Loucy (cell line): ENCODE results near the gene SLIT1.

Experiments used
- H2AFZ ChIP-seq: fragments of 200-600 bp; sonication (generic); 2 replicates; pipeline ENCODE4 v1.6.0; 2016; ENCODE audit warnings: antibody characterized with exemption, mild to moderate bottlenecking, low read length, moderate library complexity
- H3F3A ChIP-seq: fragments of 200-600 bp; 2 replicates; pipeline ENCODE4 v1.6.0; 2016; ENCODE audit warnings: antibody characterized with exemption, low read depth, mild to moderate bottlenecking
- H3K27me3 ChIP-seq: fragments of 200-600 bp; sonication (generic); 2 replicates; pipeline ENCODE4 v1.6.1; 2014; ENCODE audit warnings: low read length, mild to moderate bottlenecking; ENCODE audit not compliant: insufficient read depth, poor library complexity, severe bottlenecking
- H3K36me3 ChIP-seq: fragments of 200-600 bp; sonication (generic); 2 replicates; pipeline ENCODE4 v1.6.1; 2016; ENCODE audit warnings: low read length; ENCODE audit not compliant: insufficient read depth
- H3K4me1 ChIP-seq: fragments of 200-600 bp; sonication (generic); 2 replicates; pipeline ENCODE4 v1.5.1; 2014; ENCODE audit warnings: low read length, mild to moderate bottlenecking; ENCODE audit not compliant: insufficient read depth, poor library complexity, severe bottlenecking
- H3K4me2 ChIP-seq: fragments of 200-600 bp; sonication (generic); 2 replicates; pipeline ENCODE4 v1.6.0; 2014; ENCODE audit warnings: antibody characterized with exemption, low read length, low read depth, mild to moderate bottlenecking; ENCODE audit not compliant: poor library complexity, severe bottlenecking
- H3K4me3 ChIP-seq: fragments of 200-600 bp; sonication (generic); 2 replicates; pipeline ENCODE4 v1.5.1; 2014; ENCODE audit warnings: low read length, mild to moderate bottlenecking, mixed read lengths; ENCODE audit not compliant: poor library complexity, severe bottlenecking
- H3K79me2 ChIP-seq: fragments of 200-600 bp; sonication (generic); 2 replicates; pipeline ENCODE4 v1.6.1; 2014; ENCODE audit warnings: low read length; ENCODE audit not compliant: insufficient read depth
- H3K9ac ChIP-seq: fragments of 200-600 bp; sonication (generic); 2 replicates; pipeline ENCODE4 v1.6.0; 2014; ENCODE audit warnings: mild to moderate bottlenecking, low read depth, low read length, moderate library complexity; ENCODE audit not compliant: poor library complexity, severe bottlenecking
- H3K9me2 ChIP-seq: fragments of 200-600 bp; sonication (generic); replicated peaks from 2 replicates; pipeline ENCODE4 v1.6.1; 2016; ENCODE audit warnings: low read depth, low read length, mixed read lengths
- H3K9me3 ChIP-seq: fragments of 200-600 bp; sonication (generic); 2 replicates; pipeline ENCODE4 v1.6.1; 2014; ENCODE audit warnings: mild to moderate bottlenecking, antibody characterized with exemption, low read length, low read depth; ENCODE audit not compliant: insufficient read depth
- H4K20me1 ChIP-seq: fragments of 200-600 bp; sonication (generic); 2 replicates; pipeline ENCODE4 v1.6.0; 2014; ENCODE audit warnings: antibody characterized with exemption, low read length, mild to moderate bottlenecking; ENCODE audit not compliant: insufficient read depth, poor library complexity, severe bottlenecking
- CTCF ChIP-seq: fragments of 200-600 bp; sonication (generic); conservative IDR thresholded peaks from 2 replicates; pipeline ENCODE4 v1.5.1; 2014; ENCODE audit warnings: mild to moderate bottlenecking, antibody characterized with exemption, low read length
- EZH2phosphoT487 ChIP-seq: fragments of 200-600 bp; IDR thresholded peaks from 2 replicates; pipeline ENCODE4 v1.6.1; 2018; ENCODE audit warnings: antibody characterized with exemption, mild to moderate bottlenecking, moderate library complexity, borderline replicate concordance

Gene SLIT1

GRCh38 chr10:97065128-97065527 lies 120.6 kb downstream of the SLIT1 start:
- Histone ChIP-seq H3K4me1 (peaks cover 3% of the 10 kb centered on the region), H3K9ac (no peak overlapping the region), H2AFZ (no peak overlapping the region), H4K20me1 (no peaks in the 10 kb centered on the region), H3K79me2 (no peaks in the 10 kb centered on the region), H3K4me2 (no peak overlapping the region), H3K9me3 (no peaks in the 10 kb centered on the region; the same call in 1 of the 2 replicates), H3K36me3 (no peaks in the 10 kb centered on the region), H3K4me3 (no peak overlapping the region), H3F3A (no peaks in the 10 kb centered on the region), H3K9me2 (no peaks in the 10 kb centered on the region), H3K27me3 (no peaks in the 10 kb centered on the region)
- TF ChIP-seq EZH2phosphoT487: no peak
- no peak for TF ChIP-seq CTCF

- Histone ChIP-seq H3K27me3 (no peaks in the 10 kb centered on the region), H3K36me3 (no peaks in the 10 kb centered on the region), H4K20me1 (no peaks in the 10 kb centered on the region), H2AFZ (no peak overlapping the region), H3K79me2 (no peaks in the 10 kb centered on the region), H3K4me3 (no peak overlapping the region), H3K9me3 (no peaks in the 10 kb centered on the region), H3K9ac (no peak overlapping the region), H3F3A (no peaks in the 10 kb centered on the region), H3K4me1 (no peaks in the 10 kb centered on the region), H3K9me2 (no peaks in the 10 kb centered on the region), H3K4me2 (no peak overlapping the region)
- TF ChIP-seq EZH2phosphoT487: no peak
- no peak for TF ChIP-seq CTCF
These were observed 121.5 kb downstream of the SLIT1 start for GRCh38 chr10:97063983-97064837.

- no peaks in the 10 kb centered on the region for H3K9me2 ChIP-seq
- H2AFZ ChIP-seq: no peak overlapping the region
- H3F3A ChIP-seq: no peaks in the 10 kb centered on the region
- H3K27me3 ChIP-seq: no peaks in the 10 kb centered on the region
- no peaks in the 10 kb centered on the region for H3K4me1 ChIP-seq
- H3K4me2 ChIP-seq: no peak overlapping the region
- no peaks in the 10 kb centered on the region for H3K79me2 ChIP-seq
- no peak overlapping the region for H3K9ac ChIP-seq
- TF ChIP-seq EZH2phosphoT487: no peak
- no peak for TF ChIP-seq CTCF
- H3K36me3 ChIP-seq: no peaks in the 10 kb centered on the region
- no peaks in the 10 kb centered on the region for H3K9me3 ChIP-seq
- no peak overlapping the region for H3K4me3 ChIP-seq
- no peaks in the 10 kb centered on the region for H4K20me1 ChIP-seq
These were observed 122.3 kb downstream of the SLIT1 start for GRCh38 chr10:97063271-97063982.
